IgD-negative memory B cell (primary cell): ENCODE results near the gene MX1. TPM values are rescaled to one million over a fixed set of nuclear protein-coding genes. Genes with fewer than 3 reads are reported as not detected.

Experiments used
- H3K27ac Mint-ChIP-seq, 3 donors: one replicate each; pipeline ENCODE4 v1.8.0; 2020 to 2022; ENCODE audit warnings: mild to moderate bottlenecking in 3 of 3, mixed read lengths in 3 of 3, moderate library complexity in 1 of 3
- H3K27me3 Mint-ChIP-seq: one replicate; pipeline ENCODE4 v1.8.0; 2021; ENCODE audit warnings: mixed read lengths
- H3K36me3 Mint-ChIP-seq: one replicate; pipeline ENCODE4 v1.8.0; 2020; ENCODE audit warnings: mild to moderate bottlenecking, mixed read lengths
- H3K4me1 Mint-ChIP-seq, 3 donors: one replicate each; pipeline ENCODE4 v1.8.0; 2020 to 2022; ENCODE audit warnings: mixed read lengths in 3 of 3, mild to moderate bottlenecking in 1 of 3
- H3K4me3 Mint-ChIP-seq, 4 donors: one replicate each; pipeline ENCODE4 v1.8.0; 2020 to 2022; ENCODE audit warnings: mild to moderate bottlenecking in 4 of 4, mixed read lengths in 4 of 4, moderate library complexity in 3 of 4
- H3K9me3 Mint-ChIP-seq, 3 donors: one replicate each; pipeline ENCODE4 v1.8.0; 2020 to 2021; ENCODE audit warnings: mixed read lengths in 3 of 3, mild to moderate bottlenecking in 1 of 3
- polyA plus RNA-seq: library from polyadenylated mRNA; unstranded; fragments of 300-500 nt; fragmentation: Illumina TruSeq; gene quantifications from one replicate; pipeline ENCODE4 v1.2.3, GENCODE V29; 2021

Gene MX1
- polyA plus RNA-seq, 1 donor from 2014 or later: 128 TPM

GRCh38 chr21:41432562-41433460 lies 6.8 kb downstream of the MX1 start:
- Mint-ChIP-seq H3K27me3 (no peaks in the 10 kb centered on the region), H3K4me1 (peaks cover 34 to 38% (median 36%) of the 10 kb centered on the region in 3 donors), H3K9me3 (peaks cover 0 to 12% (median 3%) of the 10 kb centered on the region in 3 donors), H3K27ac (no peak overlapping the region), H3K36me3 (peaks cover 27% of the 10 kb centered on the region), H3K4me3 (peak overlapping the region in 2 of 4 donors; percentile 67 to 86)

DNA sequence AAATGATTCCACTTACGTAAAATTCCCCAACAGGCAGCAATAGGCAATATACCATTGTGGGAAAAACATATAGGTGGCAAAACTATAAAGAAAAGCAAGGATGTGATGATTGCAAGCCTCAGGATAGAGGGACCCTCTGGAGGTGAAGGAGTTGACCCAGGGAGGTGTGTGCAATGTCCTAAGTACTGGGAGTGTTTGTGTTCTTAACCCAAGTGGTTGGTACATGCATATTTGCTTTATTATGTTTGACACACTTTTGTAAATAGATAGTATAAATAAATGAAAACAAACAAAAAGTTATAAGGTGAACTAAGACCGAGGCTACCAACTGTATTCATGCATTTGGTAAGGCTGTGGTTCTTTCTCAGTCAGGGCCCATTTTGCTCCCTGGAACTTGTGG lies 7.5 kb downstream of the MX1 start:
- peaks cover 0 to 12% (median 3%) of the 10 kb centered on the region in 3 donors for H3K9me3 Mint-ChIP-seq
- H3K27me3 Mint-ChIP-seq: no peaks in the 10 kb centered on the region
- peaks cover 27 to 33% (median 29%) of the 10 kb centered on the region in 3 donors for H3K4me1 Mint-ChIP-seq
- H3K36me3 Mint-ChIP-seq: peaks cover 27% of the 10 kb centered on the region
- no peak overlapping the region for H3K27ac Mint-ChIP-seq
- no peak overlapping the region for H3K4me3 Mint-ChIP-seq

- Mint-ChIP-seq H3K4me3 (no peak overlapping the region), H3K36me3 (peaks cover 24% of the 10 kb centered on the region), H3K27ac (no peak overlapping the region)
Observed at GRCh38 chr21:41435706-41436105, 9.7 kb downstream of the MX1 start.

GRCh38 chr21:41437729-41438128 lies 11.7 kb downstream of the MX1 start:
- Mint-ChIP-seq H3K27ac (peak overlapping the region in 1 of 3 donors; percentile 67), H3K4me1 (peaks cover 2 to 7% (median 7%) of the 10 kb centered on the region in 3 donors)

More at GRCh38 chr21:41435706-41436105, 9.7 kb downstream of the MX1 start:
- no peaks in the 10 kb centered on the region for H3K27me3 Mint-ChIP-seq
- peaks cover 15 to 19% (median 17%) of the 10 kb centered on the region in 3 donors for H3K4me1 Mint-ChIP-seq
- H3K9me3 Mint-ChIP-seq: peaks cover 0 to 12% (median 3%) of the 10 kb centered on the region in 3 donors

GRCh38 chr21:41438425-41439113 lies 12.5 kb downstream of the MX1 start:
- Mint-ChIP-seq H3K27ac (no peak overlapping the region), H3K4me3 (no peak overlapping the region), H3K27me3 (no peaks in the 10 kb centered on the region), H3K36me3 (peaks cover 23% of the 10 kb centered on the region), H3K4me1 (peaks cover 0 to 4% (median 4%) of the 10 kb centered on the region in 3 donors), H3K9me3 (peaks cover 0 to 12% (median 3%) of the 10 kb centered on the region in 3 donors)

More at GRCh38 chr21:41437729-41438128, 11.7 kb downstream of the MX1 start:
- peaks cover 23% of the 10 kb centered on the region for H3K36me3 Mint-ChIP-seq
- peaks cover 0 to 12% (median 3%) of the 10 kb centered on the region in 3 donors for H3K9me3 Mint-ChIP-seq
- H3K4me3 Mint-ChIP-seq: no peak overlapping the region
- H3K27me3 Mint-ChIP-seq: no peaks in the 10 kb centered on the region

DNA sequence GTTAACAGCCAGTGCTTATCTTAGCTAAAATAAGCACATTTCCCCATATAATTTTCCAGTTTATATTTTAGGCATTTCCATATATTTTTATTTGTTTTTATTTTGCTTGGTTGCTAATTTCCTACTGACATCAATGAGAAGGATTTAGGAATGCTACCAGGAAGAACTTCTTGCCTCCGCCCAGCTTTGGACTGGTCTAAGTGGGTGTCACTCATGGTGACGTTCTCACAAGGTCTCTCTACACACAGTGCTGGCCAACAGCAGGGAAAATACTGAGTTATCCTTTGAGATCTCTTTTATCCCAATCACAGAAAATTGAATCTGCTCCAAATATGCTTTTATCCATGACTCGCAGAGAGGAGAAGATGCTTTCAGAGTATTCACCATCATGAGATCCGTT lies 13.2 kb downstream of the MX1 start:
- Mint-ChIP-seq H3K36me3 (peaks cover 20% of the 10 kb centered on the region), H3K4me1 (peaks cover 0 to 4% (median 4%) of the 10 kb centered on the region in 3 donors), H3K27ac (no peak overlapping the region)

GRCh38 chr21:41441546-41441945 lies 15.5 kb downstream of the MX1 start:
- peaks cover 4% of the 10 kb centered on the region for H3K36me3 Mint-ChIP-seq
- no peak overlapping the region for H3K27ac Mint-ChIP-seq
- no peaks in the 10 kb centered on the region for H3K27me3 Mint-ChIP-seq
- no peak overlapping the region for H3K4me3 Mint-ChIP-seq
- H3K9me3 Mint-ChIP-seq: no peaks in the 10 kb centered on the region
- H3K4me1 Mint-ChIP-seq: peaks cover 0 to 1% (median 0%) of the 10 kb centered on the region in 3 donors

More for the DNA sequence above, 13.2 kb downstream of the MX1 start:
- Mint-ChIP-seq H3K4me3 (no peak overlapping the region), H3K27me3 (no peaks in the 10 kb centered on the region), H3K9me3 (peaks cover 0 to 11% (median 3%) of the 10 kb centered on the region in 3 donors)

- H3K4me3 Mint-ChIP-seq: no peak overlapping the region
- peak overlapping the region in 1 of 3 donors; percentile 39 for H3K27ac Mint-ChIP-seq
- no peaks in the 10 kb centered on the region for H3K9me3 Mint-ChIP-seq
- no peaks in the 10 kb centered on the region for H3K27me3 Mint-ChIP-seq
- peaks cover 6% of the 10 kb centered on the region for H3K36me3 Mint-ChIP-seq
- H3K4me1 Mint-ChIP-seq: peaks cover 0 to 1% (median 0%) of the 10 kb centered on the region in 3 donors
Observed at GRCh38 chr21:41442481-41443186, 16.6 kb downstream of the MX1 start.

DNA sequence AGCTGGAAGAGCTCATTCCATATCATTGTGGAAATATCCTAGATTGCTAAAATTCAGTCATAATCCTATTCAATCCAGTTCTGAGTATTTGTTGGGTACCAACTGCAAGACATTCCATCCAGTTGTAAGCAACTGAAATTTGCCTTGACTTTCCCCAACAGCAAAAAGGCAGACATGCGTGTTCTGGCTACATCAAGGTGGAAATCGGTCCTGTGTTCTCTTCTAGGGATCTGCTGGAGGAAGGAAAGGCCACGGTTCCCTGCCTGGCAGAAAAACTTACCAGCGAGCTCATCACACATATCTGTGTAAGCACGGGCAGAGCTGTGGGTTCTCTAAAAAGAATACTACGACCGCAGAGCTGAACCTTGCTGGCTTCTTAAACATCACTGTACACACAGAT lies 17.5 kb downstream of the MX1 start:
- no peaks in the 10 kb centered on the region for H3K27me3 Mint-ChIP-seq
- H3K27ac Mint-ChIP-seq: no peak overlapping the region
- H3K36me3 Mint-ChIP-seq: peaks cover 6% of the 10 kb centered on the region
- no peak overlapping the region for H3K4me3 Mint-ChIP-seq
- no peaks in the 10 kb centered on the region for H3K9me3 Mint-ChIP-seq
- no peaks in the 10 kb centered on the region for H3K4me1 Mint-ChIP-seq

GRCh38 chr21:41444703-41445464 lies 18.8 kb downstream of the MX1 start:
- peak overlapping the region; percentile 35 to 59 (median 39) for H3K27ac Mint-ChIP-seq
- peaks cover 6% of the 10 kb centered on the region for H3K36me3 Mint-ChIP-seq
- no peak overlapping the region for H3K4me3 Mint-ChIP-seq
- no peaks in the 10 kb centered on the region for H3K4me1 Mint-ChIP-seq
- H3K27me3 Mint-ChIP-seq: no peaks in the 10 kb centered on the region
- H3K9me3 Mint-ChIP-seq: no peaks in the 10 kb centered on the region

GRCh38 chr21:41445465-41445862 lies 19.4 kb downstream of the MX1 start:
- H3K36me3 Mint-ChIP-seq: peaks cover 6% of the 10 kb centered on the region

DNA sequence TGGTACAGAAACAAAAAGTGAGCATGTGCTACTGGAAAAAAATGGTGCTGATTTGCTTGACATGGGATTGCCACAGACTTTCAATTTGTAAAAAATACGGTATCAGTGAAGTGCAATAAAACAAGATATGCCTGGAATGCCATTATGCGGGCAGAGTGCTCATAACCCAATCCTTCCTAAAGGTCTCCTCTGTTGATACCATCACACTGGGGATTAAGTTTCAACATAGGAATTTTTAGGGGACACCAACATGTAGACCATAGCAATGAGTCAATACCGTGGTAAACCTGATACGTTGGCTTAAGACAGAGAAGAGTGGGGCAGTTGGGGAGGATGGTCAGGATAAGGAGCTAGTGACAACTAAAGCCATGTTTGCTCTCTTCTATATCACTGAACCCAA lies 20.5 kb downstream of the MX1 start:
- Mint-ChIP-seq H3K4me1 (no peaks in the 10 kb centered on the region), H3K4me3 (no peak overlapping the region), H3K27me3 (no peaks in the 10 kb centered on the region), H3K36me3 (peaks cover 6% of the 10 kb centered on the region), H3K9me3 (no peaks in the 10 kb centered on the region), H3K27ac (no peak overlapping the region)

More at GRCh38 chr21:41445465-41445862, 19.4 kb downstream of the MX1 start:
- peak overlapping the region in 2 of 3 donors; percentile 39 to 59 for H3K27ac Mint-ChIP-seq
- H3K27me3 Mint-ChIP-seq: no peaks in the 10 kb centered on the region
- H3K4me1 Mint-ChIP-seq: no peaks in the 10 kb centered on the region
- no peaks in the 10 kb centered on the region for H3K9me3 Mint-ChIP-seq
- H3K4me3 Mint-ChIP-seq: no peak overlapping the region

DNA sequence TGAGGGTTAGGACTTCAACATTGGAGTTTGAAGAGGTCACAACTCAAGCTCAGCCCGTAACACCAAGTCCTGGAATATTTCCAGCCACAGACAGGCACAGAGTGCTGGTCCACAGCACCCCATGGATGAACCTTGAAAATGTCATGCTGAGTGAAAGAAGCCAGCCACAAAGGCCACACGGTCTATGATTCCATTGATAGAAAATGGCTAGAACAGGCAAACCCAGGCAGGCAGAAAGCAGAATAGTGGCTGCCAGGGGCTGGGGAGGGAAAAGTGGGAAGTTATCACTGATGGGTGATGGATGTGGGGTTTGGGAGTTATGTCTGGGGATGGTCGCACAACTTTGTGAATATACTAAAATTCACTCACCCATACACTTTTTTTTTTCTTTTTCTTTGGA lies 21.3 kb downstream of the MX1 start:
- Mint-ChIP-seq H3K27ac (peak overlapping the region in 1 of 3 donors; percentile 65), H3K9me3 (no peaks in the 10 kb centered on the region), H3K27me3 (no peaks in the 10 kb centered on the region)

DNA sequence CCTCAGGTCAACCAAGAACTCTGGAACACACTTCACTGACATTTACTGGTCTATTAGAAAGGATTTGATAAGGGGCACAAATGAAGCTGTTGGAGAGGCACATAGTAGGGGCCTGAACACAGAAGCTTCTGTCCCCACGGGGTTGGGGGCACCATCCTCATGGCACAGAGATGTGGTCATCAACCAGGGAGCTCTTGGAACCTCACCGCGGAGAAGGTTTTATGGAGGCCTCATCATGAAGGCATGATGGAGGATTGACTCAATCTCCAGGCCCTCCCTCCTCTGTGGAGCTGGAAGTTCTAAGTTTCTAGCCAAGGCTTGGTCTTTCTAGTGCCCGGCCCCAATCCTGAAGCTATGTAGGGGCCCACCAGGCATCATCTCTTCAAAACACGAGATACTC lies 23.6 kb downstream of the MX1 start:
- no peaks in the 10 kb centered on the region for H3K9me3 Mint-ChIP-seq
- H3K27me3 Mint-ChIP-seq: no peaks in the 10 kb centered on the region
- H3K36me3 Mint-ChIP-seq: peaks cover 9% of the 10 kb centered on the region
- no peak overlapping the region for H3K4me3 Mint-ChIP-seq
- peaks cover 0 to 3% (median 0%) of the 10 kb centered on the region in 3 donors for H3K4me1 Mint-ChIP-seq
- no peak overlapping the region for H3K27ac Mint-ChIP-seq

More for the DNA sequence above, 21.3 kb downstream of the MX1 start:
- Mint-ChIP-seq H3K4me1 (no peaks in the 10 kb centered on the region), H3K36me3 (peaks cover 3% of the 10 kb centered on the region), H3K4me3 (no peak overlapping the region)
